SU-DHL-6 (cell line): Measurements from ENCODE around the gene TMSB4X.

Source experiments
- CTCF ChIP-seq: fragments of 200-600 bp; sonication (generic); IDR thresholded peaks from one replicate; pipeline ENCODE4 v1.5.1; 2017; ENCODE audit warnings: antibody characterized with exemption, mild to moderate bottlenecking, low read length, moderate library complexity; ENCODE audit not compliant: insufficient read depth, poor library complexity, severe bottlenecking
- EZH2phosphoT487 ChIP-seq: fragments of 200-600 bp; sonication (generic), shearing (Covaris generic); conservative IDR thresholded peaks from 2 replicates; pipeline ENCODE4 v1.6.1; 2018; ENCODE audit warnings: mild to moderate bottlenecking, antibody characterized with exemption, low read length, moderate library complexity, mixed read lengths

GRCh38 chrX:12973561-12974304 is 1.2 kb upstream of the TMSB4X start:
- TF ChIP-seq CTCF, result no peak
- no peak for TF ChIP-seq EZH2phosphoT487
